GM21367 (cell line): ENCODE results near the gene NPM1.

ENCODE experiments used
- ATAC-seq: cut with Tn5 transposase; IDR thresholded peaks from one replicate; pipeline ENCODE4 v1.9.1; 2021; ENCODE audit not compliant: unreplicated experiment

Gene NPM1

GRCh38 chr5:171427318-171428167 lies 39.9 kb downstream of the NPM1 start:
- ATAC-seq = no peak

- ATAC-seq = no peak
Measured at GRCh38 chr5:171428168-171428696, 40.6 kb downstream of the NPM1 start.

- no peak for ATAC-seq
Measured at GRCh38 chr5:171428809-171429542, 41.3 kb downstream of the NPM1 start.

GRCh38 chr5:171429543-171429910 lies 41.9 kb downstream of the NPM1 start:
- ATAC-seq = no peak

GRCh38 chr5:171431251-171431777 lies 43.7 kb downstream of the NPM1 start:
- ATAC-seq = no peak

GRCh38 chr5:171432076-171432475 lies 44.4 kb downstream of the NPM1 start:
- no peak for ATAC-seq

GRCh38 chr5:171432583-171433351 lies 45.1 kb downstream of the NPM1 start:
- no peak for ATAC-seq

GRCh38 chr5:171433352-171433698 lies 45.7 kb downstream of the NPM1 start:
- no peak for ATAC-seq

- no peak for ATAC-seq
Measured at GRCh38 chr5:171433982-171434676, 46.5 kb downstream of the NPM1 start.

GRCh38 chr5:171434874-171435273 lies 47.2 kb downstream of the NPM1 start:
- ATAC-seq = no peak

- no peak for ATAC-seq
Measured at GRCh38 chr5:171435908-171436307, 48.3 kb downstream of the NPM1 start.

GRCh38 chr5:171436804-171437285 lies 49.2 kb downstream of the NPM1 start:
- no peak for ATAC-seq

GRCh38 chr5:171437286-171437821 lies 49.7 kb downstream of the NPM1 start:
- no peak for ATAC-seq

GRCh38 chr5:171438738-171439137 lies 51.1 kb downstream of the NPM1 start:
- ATAC-seq = no peak

GRCh38 chr5:171441246-171441791 lies 53.7 kb downstream of the NPM1 start:
- ATAC-seq = no peak

- no peak for ATAC-seq
Measured at GRCh38 chr5:171442287-171443042, 54.8 kb downstream of the NPM1 start.

- ATAC-seq = no peak
Measured at GRCh38 chr5:171444582-171444981, 56.9 kb downstream of the NPM1 start.

- ATAC-seq = no peak
Measured at GRCh38 chr5:171445644-171446516, 58.2 kb downstream of the NPM1 start.
